MM.1S (cell line): ENCODE results near the gene GALNT7.

ENCODE experiments used
- DNase-seq: peaks from one replicate; pipeline ENCODE4 v3.0.0-alpha.2; 2015
- H2AFZ ChIP-seq: fragments of 300-600 bp; sonication (generic); 2 replicates; pipeline ENCODE4 v1.6.0; 2016; ENCODE audit warnings: antibody characterized with exemption, low read length
- H3F3A ChIP-seq: fragments of 300-600 bp; sonication (generic); 2 replicates; pipeline ENCODE4 v1.6.1; 2016; ENCODE audit warnings: mild to moderate bottlenecking, antibody characterized with exemption, low read length, moderate library complexity, mixed read lengths; ENCODE audit not compliant: insufficient read depth
- H3K27ac ChIP-seq: fragments of 300-600 bp; sonication (generic); 2 replicates; pipeline ENCODE4 v1.5.1; 2016; ENCODE audit warnings: mild to moderate bottlenecking, low read length
- H3K27me3 ChIP-seq: fragments of 300-600 bp; sonication (generic); replicated peaks from 2 replicates; pipeline ENCODE4 v1.6.0; 2016; ENCODE audit warnings: low read length; ENCODE audit not compliant: insufficient read depth
- H3K36me3 ChIP-seq: fragments of 300-600 bp; sonication (generic); replicated peaks from 2 replicates; pipeline ENCODE4 v1.6.1; 2016; ENCODE audit warnings: mild to moderate bottlenecking, low read length, mixed read lengths; ENCODE audit not compliant: insufficient read depth
- H3K4me1 ChIP-seq: fragments of 300-600 bp; sonication (generic); 2 replicates; pipeline ENCODE4 v1.6.1; 2016; ENCODE audit warnings: low read length, mixed read lengths
- H3K4me2 ChIP-seq: fragments of 300-600 bp; sonication (generic); 2 replicates; pipeline ENCODE4 v1.6.0; 2016; ENCODE audit warnings: low read depth, low read length
- H3K4me3 ChIP-seq: fragments of 300-600 bp; sonication (generic); 2 replicates; pipeline ENCODE4 v1.5.1; 2016; ENCODE audit warnings: low read length, mixed read lengths
- H3K79me2 ChIP-seq: fragments of 300-600 bp; sonication (generic); 2 replicates; pipeline ENCODE4 v1.6.1; 2016; ENCODE audit warnings: mixed run types, low read length, mixed read lengths
- H3K9ac ChIP-seq: fragments of 300-600 bp; sonication (generic); 2 replicates; pipeline ENCODE4 v1.6.1; 2016; ENCODE audit warnings: low read length, mixed read lengths
- H3K9me2 ChIP-seq: fragments of 300-600 bp; sonication (generic); replicated peaks from 2 replicates; pipeline ENCODE4 v1.6.1; 2016; ENCODE audit warnings: mild to moderate bottlenecking, low read length, mixed read lengths; ENCODE audit not compliant: insufficient read depth
- H3K9me3 ChIP-seq: fragments of 300-600 bp; sonication (generic); replicated peaks from 2 replicates; pipeline ENCODE4 v1.6.1; 2016; ENCODE audit warnings: mild to moderate bottlenecking, low read length, mixed read lengths; ENCODE audit not compliant: insufficient read depth
- H4K20me1 ChIP-seq: fragments of 300-600 bp; sonication (generic); 2 replicates; pipeline ENCODE4 v1.6.1; 2016; ENCODE audit warnings: mild to moderate bottlenecking, low read length, moderate library complexity, mixed read lengths; ENCODE audit not compliant: insufficient read depth
- EZH2 ChIP-seq: fragments of 300-600 bp; sonication (generic); optimal IDR thresholded peaks from 2 replicates; pipeline ENCODE3; 2017; ENCODE audit warnings: low read depth, mild to moderate bottlenecking, antibody characterized with exemption, low read length, mixed read lengths
- EZH2phosphoT487 ChIP-seq: fragments of 300-600 bp; sonication (generic); IDR thresholded peaks from 2 replicates; pipeline ENCODE4 v1.6.1; 2018; ENCODE audit warnings: antibody characterized with exemption, low read length
- TF ChIP-seq, protein P1 (sequence below): fragments of 300-600 bp; sonication (generic); IDR thresholded peaks from 2 replicates; pipeline ENCODE4 v1.5.1; 2016; ENCODE audit warnings: antibody characterized with exemption, low read length, mixed read lengths

The GALNT7 gene

DNA sequence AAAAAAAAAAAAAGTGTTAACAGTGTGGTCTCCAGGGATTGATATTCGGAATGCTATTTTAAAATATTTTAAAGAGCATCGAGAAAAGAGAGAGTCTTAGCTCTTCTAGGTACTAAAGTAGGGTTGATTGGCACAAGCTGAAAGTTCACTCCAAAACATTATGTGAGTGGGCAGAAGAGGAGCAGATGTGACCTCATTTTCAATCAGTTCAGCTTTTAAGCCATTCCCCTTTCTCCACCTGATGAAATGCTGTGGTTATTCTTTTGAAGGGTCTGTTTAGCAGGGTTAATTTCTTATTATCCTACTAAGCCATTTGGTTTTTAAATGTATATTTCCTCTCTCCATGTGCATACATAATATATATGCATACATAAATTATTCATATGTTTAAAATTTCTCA, 69.2 kb downstream of the GALNT7 start:
- Histone ChIP-seq H3K4me3 (no peak overlapping the region), H3K79me2 (no peaks in the 10 kb centered on the region), H3K27ac (no peak overlapping the region), H2AFZ (no peak overlapping the region), H3K9ac (no peak overlapping the region), H3K9me2 (no peaks in the 10 kb centered on the region), H3K4me2 (no peak overlapping the region), H3K9me3 (no peaks in the 10 kb centered on the region), H3K36me3 (no peaks in the 10 kb centered on the region), H3K4me1 (peaks cover 2% of the 10 kb centered on the region; the same call in 1 of the 2 replicates), H3F3A (no peaks in the 10 kb centered on the region), H3K27me3 (no peaks in the 10 kb centered on the region), H4K20me1 (no peaks in the 10 kb centered on the region)
- no peak for DNase-seq
- no peak for TF ChIP-seq EZH2phosphoT487
- TF ChIP-seq, protein P1, sequence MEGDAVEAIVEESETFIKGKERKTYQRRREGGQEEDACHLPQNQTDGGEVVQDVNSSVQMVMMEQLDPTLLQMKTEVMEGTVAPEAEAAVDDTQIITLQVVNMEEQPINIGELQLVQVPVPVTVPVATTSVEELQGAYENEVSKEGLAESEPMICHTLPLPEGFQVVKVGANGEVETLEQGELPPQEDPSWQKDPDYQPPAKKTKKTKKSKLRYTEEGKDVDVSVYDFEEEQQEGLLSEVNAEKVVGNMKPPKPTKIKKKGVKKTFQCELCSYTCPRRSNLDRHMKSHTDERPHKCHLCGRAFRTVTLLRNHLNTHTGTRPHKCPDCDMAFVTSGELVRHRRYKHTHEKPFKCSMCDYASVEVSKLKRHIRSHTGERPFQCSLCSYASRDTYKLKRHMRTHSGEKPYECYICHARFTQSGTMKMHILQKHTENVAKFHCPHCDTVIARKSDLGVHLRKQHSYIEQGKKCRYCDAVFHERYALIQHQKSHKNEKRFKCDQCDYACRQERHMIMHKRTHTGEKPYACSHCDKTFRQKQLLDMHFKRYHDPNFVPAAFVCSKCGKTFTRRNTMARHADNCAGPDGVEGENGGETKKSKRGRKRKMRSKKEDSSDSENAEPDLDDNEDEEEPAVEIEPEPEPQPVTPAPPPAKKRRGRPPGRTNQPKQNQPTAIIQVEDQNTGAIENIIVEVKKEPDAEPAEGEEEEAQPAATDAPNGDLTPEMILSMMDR: no peak
- TF ChIP-seq EZH2: no peak

GRCh38 chr4:173240696-173241095, 72.1 kb downstream of the GALNT7 start:
- H3K4me3 ChIP-seq: no peak overlapping the region
- peaks cover 4% of the 10 kb centered on the region; the same call in 1 of the 2 replicates for H3K79me2 ChIP-seq
- no peak overlapping the region for H3K27ac ChIP-seq
- no peaks in the 10 kb centered on the region for H3K27me3 ChIP-seq
- DNase-seq: no peak
- no peaks in the 10 kb centered on the region for H3F3A ChIP-seq
- no peaks in the 10 kb centered on the region for H4K20me1 ChIP-seq
- no peaks in the 10 kb centered on the region for H3K9me2 ChIP-seq
- H3K9me3 ChIP-seq: no peaks in the 10 kb centered on the region
- H2AFZ ChIP-seq: no peak overlapping the region
- no peak overlapping the region for H3K9ac ChIP-seq
- peaks cover 15% of the 10 kb centered on the region; the same call in 1 of the 2 replicates for H3K4me1 ChIP-seq
- TF ChIP-seq EZH2phosphoT487 (no peak), EZH2 (no peak)
- TF ChIP-seq, protein P1: no peak
- no peaks in the 10 kb centered on the region for H3K36me3 ChIP-seq
- H3K4me2 ChIP-seq: no peak overlapping the region

DNA sequence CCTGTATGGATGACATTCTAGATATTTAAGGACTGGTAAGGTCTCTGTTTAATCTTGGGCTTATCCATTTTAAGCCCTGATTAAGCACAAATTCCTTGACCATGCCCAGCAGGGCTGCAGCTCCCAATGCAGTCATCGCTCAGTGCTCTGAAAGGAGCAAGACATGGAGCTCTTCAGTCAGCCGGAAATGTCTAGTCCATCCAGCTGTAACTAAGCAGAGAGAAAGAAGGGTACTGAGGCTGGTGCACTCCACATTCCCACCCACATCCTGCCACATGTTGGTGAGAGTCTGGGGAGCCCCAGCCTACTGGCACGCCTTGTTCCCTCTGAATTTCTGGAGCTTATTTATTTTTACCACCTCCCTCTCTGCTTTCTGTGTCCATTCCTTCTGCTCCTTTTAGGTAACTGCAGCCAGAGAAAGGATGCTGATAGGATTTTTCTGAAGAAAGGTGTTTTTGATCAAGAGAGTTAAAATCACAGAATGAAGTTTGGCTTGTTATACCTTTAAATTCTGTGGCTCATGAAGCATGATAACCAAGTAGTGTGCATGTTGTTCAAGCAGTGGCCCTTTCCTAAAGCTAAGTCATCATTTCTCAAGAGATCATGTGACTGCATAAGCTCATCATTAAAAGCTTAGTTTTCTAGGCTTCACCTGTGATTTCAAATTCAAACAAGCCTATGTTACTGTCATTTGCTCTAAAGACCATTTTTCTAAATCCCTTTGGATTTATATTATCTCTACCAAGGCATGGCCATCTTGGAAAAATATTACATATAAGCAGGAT, 74.0 kb downstream of the GALNT7 start:
- H3K4me3 ChIP-seq: no peak overlapping the region
- no peak overlapping the region for H3K9ac ChIP-seq

More for the DNA sequence above, 74.0 kb downstream of the GALNT7 start:
- Histone ChIP-seq H3K27me3 (no peaks in the 10 kb centered on the region), H3K4me1 (peaks cover 15% of the 10 kb centered on the region; the same call in 1 of the 2 replicates), H2AFZ (no peak overlapping the region), H3K36me3 (no peaks in the 10 kb centered on the region), H4K20me1 (no peaks in the 10 kb centered on the region), H3F3A (no peaks in the 10 kb centered on the region), H3K9me2 (no peaks in the 10 kb centered on the region), H3K27ac (no peak overlapping the region), H3K9me3 (no peaks in the 10 kb centered on the region), H3K79me2 (peaks cover 7% of the 10 kb centered on the region; the same call in 1 of the 2 replicates), H3K4me2 (no peak overlapping the region)
- DNase-seq: no peak
- TF ChIP-seq, protein P1: no peak
- TF ChIP-seq EZH2phosphoT487 (no peak), EZH2 (no peak)
